Vagina (tissue), 2 donors: ENCODE data around the gene THTPA.

Experiments used
- CTCF ChIP-seq, 3 experiments: fragments of 450-650 bp in 2 of 3; fragments of 200-600 bp in 1 of 3; sonication (generic) in 1 of 3; IDR thresholded peaks; one replicate each; pipeline ENCODE4 v1.5.1; 2017 to 2019; ENCODE audit warnings: antibody characterized with exemption in 3 of 3, mild to moderate bottlenecking in 2 of 3, moderate library complexity in 2 of 3
- POLR2A ChIP-seq, 2 donors: fragments of 450-650 bp; IDR thresholded peaks; one replicate each; pipeline ENCODE4 v1.6.1; 2017; ENCODE audit warnings: antibody characterized with exemption in 2 of 2, mild to moderate bottlenecking in 2 of 2, moderate library complexity in 2 of 2

GRCh38 chr14:23538785-23539184, 17.3 kb upstream of the THTPA start:
- TF ChIP-seq POLR2A (IDR thresholded peaks at IDR 0.05) (no peak), CTCF (IDR thresholded peaks at IDR 0.05) (no peak)
